ENCODE data around the gene INVS. TPM values are rescaled to one million over a fixed set of nuclear protein-coding genes. Genes with fewer than 3 reads are reported as not detected.
"Not testable (repeated sequence)": the region's sequence is repeated elsewhere in the genome, so short reads cannot be mapped to it uniquely, and the experiment has no call there.

INVS gene
- polyA plus RNA-seq, 1 of the 3 experiments (the other 2 are of a cell fraction) = 8.1 TPM

- TF ChIP-seq, protein P1, sequence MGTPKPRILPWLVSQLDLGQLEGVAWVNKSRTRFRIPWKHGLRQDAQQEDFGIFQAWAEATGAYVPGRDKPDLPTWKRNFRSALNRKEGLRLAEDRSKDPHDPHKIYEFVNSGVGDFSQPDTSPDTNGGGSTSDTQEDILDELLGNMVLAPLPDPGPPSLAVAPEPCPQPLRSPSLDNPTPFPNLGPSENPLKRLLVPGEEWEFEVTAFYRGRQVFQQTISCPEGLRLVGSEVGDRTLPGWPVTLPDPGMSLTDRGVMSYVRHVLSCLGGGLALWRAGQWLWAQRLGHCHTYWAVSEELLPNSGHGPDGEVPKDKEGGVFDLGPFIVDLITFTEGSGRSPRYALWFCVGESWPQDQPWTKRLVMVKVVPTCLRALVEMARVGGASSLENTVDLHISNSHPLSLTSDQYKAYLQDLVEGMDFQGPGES (IDR thresholded peaks at IDR 0.05; ENCODE audit: low read depth, low read length) = no peak
- TF ChIP-seq YY1 (IDR thresholded peaks at IDR 0.05; ENCODE audit: low read depth) = no peak
- TF ChIP-seq MAX (IDR thresholded peaks at IDR 0.05; ENCODE audit: low read depth) = no peak
- TF ChIP-seq ELF1 (IDR thresholded peaks at IDR 0.05) = no peak
- no peak for TF ChIP-seq EP300 (IDR thresholded peaks at IDR 0.05; ENCODE audit: borderline replicate concordance in 1 of 2, low read depth in 1 of 2, low read length in 1 of 2)
- TF ChIP-seq EZH2phosphoT487 (IDR thresholded peaks at IDR 0.05; ENCODE audit: borderline replicate concordance, low read depth) = no peak
Observed at GRCh38 chr9:100066539-100066938, 32.5 kb upstream of the INVS start (continued).

DNA sequence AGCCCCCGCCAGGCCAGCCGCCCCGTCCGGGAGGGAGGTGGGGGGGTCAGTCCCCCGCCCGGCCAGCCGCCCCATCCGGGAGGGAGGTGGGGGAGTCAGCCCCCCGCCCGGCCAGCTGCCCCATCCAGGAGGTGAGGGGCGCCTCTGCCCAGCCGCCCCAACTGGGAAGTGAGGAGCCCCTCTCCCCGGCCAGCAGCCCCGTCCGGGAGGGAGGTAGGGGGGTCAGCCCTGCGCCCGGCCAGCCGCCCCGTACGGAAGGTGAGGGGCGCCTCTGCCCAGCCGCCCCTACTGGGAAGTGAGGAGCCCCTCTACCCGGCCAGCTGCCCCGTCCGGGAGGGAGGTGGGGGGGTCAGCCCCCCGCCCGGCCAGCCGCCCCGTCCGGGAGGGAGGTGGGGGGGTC lies 31.1 kb upstream of the INVS start:
- POLR2A ChIA-PET; H3K4me3 ChIP-seq (ENCODE audit: low read depth in 2 of 2, low read length in 1 of 2); CTCF ChIA-PET; H3K4me2 ChIP-seq; H3K27me3 ChIP-seq (ENCODE audit: insufficient read depth); DNase-seq; H3K9me2 ChIP-seq; H3K36me3 ChIP-seq (replicated peaks in 1 of 2; ENCODE audit: control insufficient read depth in 1 of 2, insufficient read depth in 2 of 2, low read length in 1 of 2); H3K9me3 ChIP-seq; H3K27ac ChIP-seq (ENCODE audit: low read depth in 2 of 2, low read length in 1 of 2); H2AFZ ChIP-seq (ENCODE audit: low read depth); H3F3A ChIP-seq (replicated peaks; ENCODE audit: insufficient read depth); H3K9ac ChIP-seq: not testable (repeated sequence)
- peaks cover 13% of the 10 kb centered on the region; the same call in 1 of the 2 replicates for H4K20me1 ChIP-seq (ENCODE audit: insufficient read depth)
- peaks cover 0 to 15% of the 10 kb centered on the region in 2 experiments; a peak in 1 of 4 replicates for H3K4me1 ChIP-seq (ENCODE audit: control insufficient read depth in 1 of 2, insufficient read depth in 2 of 2, low read depth in 1 of 2, low read length in 1 of 2)
- WGBS (ENCODE audit: low lambda C conversion rate) = no CpG with 5 or more reads among the region's 30 CpGs
- H3K79me2 ChIP-seq (ENCODE audit: insufficient read depth) = peaks cover 38% of the 10 kb centered on the region; the same call in 1 of the 2 replicates

GRCh38 chr9:100069068-100069467 lies 30.0 kb upstream of the INVS start:
- H4K20me1 ChIP-seq (ENCODE audit: insufficient read depth) = peaks cover 16% of the 10 kb centered on the region; the same call in 1 of the 2 replicates
- CTCF ChIA-PET; H3K9me2 ChIP-seq; H2AFZ ChIP-seq (ENCODE audit: low read depth); H3K4me2 ChIP-seq; H3F3A ChIP-seq (replicated peaks; ENCODE audit: insufficient read depth); H3K9me3 ChIP-seq; H3K27ac ChIP-seq (ENCODE audit: low read depth in 2 of 2, low read length in 1 of 2); H3K4me3 ChIP-seq (ENCODE audit: low read depth in 2 of 2, low read length in 1 of 2); H3K9ac ChIP-seq; POLR2A ChIA-PET; H3K27me3 ChIP-seq (ENCODE audit: insufficient read depth); H3K36me3 ChIP-seq (replicated peaks in 1 of 2; ENCODE audit: control insufficient read depth in 1 of 2, insufficient read depth in 2 of 2, low read length in 1 of 2); DNase-seq: not testable (repeated sequence)
- 100% methylated on average over 1 of the region's 3 CpGs for WGBS (ENCODE audit: low lambda C conversion rate)
- peaks cover 0 to 15% of the 10 kb centered on the region in 2 experiments; a peak in 1 of 4 replicates for H3K4me1 ChIP-seq (ENCODE audit: control insufficient read depth in 1 of 2, insufficient read depth in 2 of 2, low read depth in 1 of 2, low read length in 1 of 2)
- peaks cover 33% of the 10 kb centered on the region; the same call in 1 of the 2 replicates for H3K79me2 ChIP-seq (ENCODE audit: insufficient read depth)

Data from SK-N-SH (cell line).